SHP77 treated with DMSO at 0.1 percent for 48 hours (cell line): Measurements from ENCODE around the gene ZNF83.
"Not testable (repeated sequence)": the region's sequence is repeated elsewhere in the genome, so short reads cannot be mapped to it uniquely, and the experiment has no call there.

Source experiments
- DNase-seq: peaks from one replicate; lab custom pipeline; 2025; lab: John Stamatoyannopoulos, UW

The ZNF83 gene

GRCh38 chr19:52639996-52640395 is 1.8 kb upstream of the ZNF83 start:
- no peak for DNase-seq

- DNase-seq: no peak
Observed at GRCh38 chr19:52638601-52639000, 446 bp upstream of the ZNF83 start.

GRCh38 chr19:52635786-52636570 is 2.2 kb downstream of the ZNF83 start:
- no peak for DNase-seq

GRCh38 chr19:52627441-52627840 is 10.7 kb downstream of the ZNF83 start:
- not testable (repeated sequence) for DNase-seq

- DNase-seq: no peak
Observed at GRCh38 chr19:52626915-52627314, 11.2 kb downstream of the ZNF83 start.

GRCh38 chr19:52622261-52622660 is 15.9 kb downstream of the ZNF83 start:
- DNase-seq: no peak

GRCh38 chr19:52621376-52621775 is 16.8 kb downstream of the ZNF83 start:
- DNase-seq: no peak

- DNase-seq: no peak
Observed at GRCh38 chr19:52613299-52613906, 24.8 kb downstream of the ZNF83 start.

GRCh38 chr19:52603558-52604207 is 34.5 kb downstream of the ZNF83 start:
- DNase-seq: no peak

- DNase-seq: no peak
Observed at GRCh38 chr19:52602941-52603340, 35.2 kb downstream of the ZNF83 start.

- not testable (repeated sequence) for DNase-seq
Observed at GRCh38 chr19:52601974-52602366, 36.2 kb downstream of the ZNF83 start.

GRCh38 chr19:52601025-52601973 is 36.9 kb downstream of the ZNF83 start:
- no peak for DNase-seq

GRCh38 chr19:52600639-52601024 is 37.5 kb downstream of the ZNF83 start:
- no peak for DNase-seq

GRCh38 chr19:52599241-52599640 is 38.9 kb downstream of the ZNF83 start:
- no peak for DNase-seq

GRCh38 chr19:52593441-52593840 is 44.7 kb downstream of the ZNF83 start:
- not testable (repeated sequence) for DNase-seq

- DNase-seq: no peak
Observed at GRCh38 chr19:52592301-52592700, 45.9 kb downstream of the ZNF83 start.

GRCh38 chr19:52590728-52591127 is 47.4 kb downstream of the ZNF83 start:
- DNase-seq: no peak

GRCh38 chr19:52585604-52586003 is 52.6 kb downstream of the ZNF83 start:
- DNase-seq: no peak

GRCh38 chr19:52584736-52585440 is 53.3 kb downstream of the ZNF83 start:
- no peak for DNase-seq

GRCh38 chr19:52570000-52570861 is 67.9 kb downstream of the ZNF83 start, which contains the start of gene ZNF701:
ZNF701 (plus strand) TSS chr19:52570287; CDS start chr19:52574148, 3,861 bp downstream.
- DNase-seq: peak; percentile 23
